Naive thymus-derived CD8-positive, alpha-beta T cell (primary cell): ENCODE data around the gene TAOK2. TPM values are rescaled to one million over a fixed set of nuclear protein-coding genes. Genes with fewer than 3 reads are reported as not detected.
"Not testable (repeated sequence)": the region's sequence is repeated elsewhere in the genome, so short reads cannot be mapped to it uniquely, and the experiment has no call there.

Source experiments
- ATAC-seq, 2 donors: fragments of 150-1000 bp; cut with Tn5 transposase in 1 of 2; sonication (Bioruptor Pico), chemical (Tn5 transposase) in 1 of 2; 1 replicate in 1 of 2; 2 replicates in 1 of 2; pipeline ENCODE4 v1.10.0; 2021; ENCODE audit warnings: mild to moderate bottlenecking in 2 of 2, moderate library complexity in 2 of 2
- POLR2A ChIA-PET: fragments of 350-600 bp; sonication (Branson Sonifier 250); formaldehyde crosslinking; loops from one replicate; lab custom pipeline; 2021; ENCODE audit warnings: antibody characterized with exemption; lab: Charles Lee
- DNase-seq, 10 donors: peaks; one replicate each; pipeline versions ENCODE4 v3.0.0 to v3.0.0-alpha.2; 2020 to 2022
- H3K27ac Mint-ChIP-seq, 10 donors: one replicate each; pipeline ENCODE4 v1.8.0; 2020 to 2022; ENCODE audit warnings: mild to moderate bottlenecking in 10 of 10, mixed read lengths in 10 of 10, moderate library complexity in 4 of 10, inconsistent platforms in 1 of 10
- H3K27me3 Mint-ChIP-seq, 5 donors: one replicate each; pipeline ENCODE4 v1.8.0; 2021 to 2022; ENCODE audit warnings: mixed read lengths in 5 of 5
- H3K36me3 Mint-ChIP-seq, 3 donors: one replicate each; pipeline ENCODE4 v1.8.0; 2020 to 2022; ENCODE audit warnings: mixed read lengths in 3 of 3, mild to moderate bottlenecking in 2 of 3, inconsistent platforms in 1 of 3
- H3K4me1 Mint-ChIP-seq, 4 donors: one replicate each; pipeline ENCODE4 v1.8.0; 2021 to 2022; ENCODE audit warnings: mixed read lengths in 4 of 4
- H3K4me3 Mint-ChIP-seq, 10 donors: one replicate each; pipeline ENCODE4 v1.8.0; 2020 to 2022; ENCODE audit warnings: mild to moderate bottlenecking in 10 of 10, mixed read lengths in 10 of 10, moderate library complexity in 6 of 10, inconsistent platforms in 1 of 10
- H3K9me3 Mint-ChIP-seq, 9 donors: one replicate each; pipeline ENCODE4 v1.8.0; 2020 to 2022; ENCODE audit warnings: mixed read lengths in 9 of 9, mild to moderate bottlenecking in 3 of 9, inconsistent platforms in 1 of 9, moderate library complexity in 1 of 9
- polyA plus RNA-seq, 3 donors: library from polyadenylated mRNA; unstranded; fragments of 300-500 nt; fragmentation: Illumina TruSeq; gene quantifications; one replicate each; pipeline ENCODE4 v1.2.3, GENCODE V29; 2021
- total RNA-seq, 8 experiments: library from RNA in 2 of 8; stranded (reverse) in 2 of 8; gene quantifications; one replicate each; pipeline ENCODE4 v1.2.3 and lab custom pipeline; 2021 to 2026

TAOK2 gene
- total and polyA plus RNA-seq, 5 experiments from 2014 or later = 2.6 to 42.6 (median 6.6) TPM

- Mint-ChIP-seq H3K4me3 (peak overlapping the region; percentile 15 to 80 (median 54)), H3K27me3 (peaks cover 23 to 60% (median 28%) of the 10 kb centered on the region in 5 donors)
- peak; percentile 64 to 72 for ATAC-seq
Observed at GRCh38 chr16:30032083-30032819, 58.6 kb downstream of the TAOK2 start.

DNA sequence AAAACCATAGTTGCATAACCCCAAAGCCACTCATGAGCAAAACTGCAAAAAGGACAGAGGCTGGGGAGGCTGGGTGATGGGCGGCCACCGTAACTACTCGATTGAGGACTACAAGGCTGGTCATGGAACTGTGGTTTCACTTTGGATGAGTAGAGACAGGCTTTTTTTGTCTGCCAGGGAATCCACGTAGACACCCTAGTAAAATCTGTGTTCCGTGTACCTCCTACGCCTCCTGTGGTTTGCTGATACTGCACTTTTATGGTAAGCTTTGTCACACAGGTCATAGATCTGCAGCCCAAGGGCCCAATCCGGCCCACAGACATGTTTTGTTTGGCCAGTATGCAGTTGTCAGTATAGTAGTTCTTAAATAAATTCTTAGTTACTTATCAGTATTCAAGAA lies 59.6 kb downstream of the TAOK2 start:
- no peak for ATAC-seq
- no peak for DNase-seq
- no peaks in the 10 kb centered on the region for H3K36me3 Mint-ChIP-seq
- H3K9me3 Mint-ChIP-seq = no peaks in the 10 kb centered on the region
- POLR2A ChIA-PET = no interaction called here
- no peak overlapping the region for H3K4me3 Mint-ChIP-seq
- peaks cover 7 to 18% (median 13%) of the 10 kb centered on the region in 4 donors for H3K4me1 Mint-ChIP-seq
- no peak overlapping the region for H3K27ac Mint-ChIP-seq
- H3K27me3 Mint-ChIP-seq = peaks cover 18 to 49% (median 22%) of the 10 kb centered on the region in 5 donors

More at GRCh38 chr16:30032083-30032819, 58.6 kb downstream of the TAOK2 start:
- DNase-seq = peak; percentile 41 to 77 (median 60)
- H3K9me3 Mint-ChIP-seq = no peaks in the 10 kb centered on the region
- no peaks in the 10 kb centered on the region for H3K36me3 Mint-ChIP-seq
- POLR2A ChIA-PET = interaction anchor here (0.6 to 1.3 kb wide), 6 partner anchors 9 to 358 kb away, joined by 3 to 6 read pairs (median 4); partner anchors contain the start of genes ALDOA and C16orf92
- H3K27ac Mint-ChIP-seq = peak overlapping the region in 1 of 10 donors; percentile 36
- peaks cover 7 to 24% (median 13%) of the 10 kb centered on the region in 4 donors for H3K4me1 Mint-ChIP-seq

GRCh38 chr16:30040221-30040620 lies 66.6 kb downstream of the TAOK2 start:
- peaks cover 0 to 3% (median 1%) of the 10 kb centered on the region in 4 donors for H3K4me1 Mint-ChIP-seq
- no peaks in the 10 kb centered on the region for H3K36me3 Mint-ChIP-seq
- ATAC-seq (no peak), DNase-seq (no peak)
- no peaks in the 10 kb centered on the region for H3K9me3 Mint-ChIP-seq
- POLR2A ChIA-PET = no interaction called here
- H3K4me3 Mint-ChIP-seq = no peak overlapping the region
- H3K27ac Mint-ChIP-seq = peak overlapping the region in 1 of 10 donors; percentile 9
- H3K27me3 Mint-ChIP-seq = peaks cover 2 to 8% (median 5%) of the 10 kb centered on the region in 5 donors

DNA sequence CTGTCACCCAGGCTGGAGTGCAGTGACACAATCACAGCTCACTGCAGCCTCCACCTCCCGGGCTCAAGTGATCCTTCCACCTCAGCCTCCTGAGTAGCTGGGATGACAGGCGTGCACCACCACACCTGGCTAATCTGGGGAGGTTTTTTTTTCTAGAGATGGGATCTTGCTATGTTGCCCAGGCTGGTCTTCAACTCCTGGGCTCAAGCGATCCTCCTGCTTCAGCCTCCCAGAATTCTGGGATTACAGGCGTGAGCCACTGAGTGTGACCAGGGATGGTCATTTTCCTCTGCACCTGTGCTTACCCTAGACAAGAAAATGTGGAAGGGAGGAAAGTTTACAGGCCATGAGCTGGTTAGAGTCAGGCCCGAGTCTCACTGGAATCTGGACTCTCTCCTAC lies 67.0 kb downstream of the TAOK2 start:
- not testable (repeated sequence) for DNase-seq, H3K9me3 Mint-ChIP-seq, H3K27me3 Mint-ChIP-seq, H3K4me3 Mint-ChIP-seq, H3K4me1 Mint-ChIP-seq, H3K36me3 Mint-ChIP-seq, ATAC-seq
- peak overlapping the region in 1 of 10 donors; percentile 9 for H3K27ac Mint-ChIP-seq
- POLR2A ChIA-PET = interaction anchor here (1.1 kb wide), 1 partner anchor 25 kb away, joined by 3 read pairs; the partner anchor contains the start of gene ALDOA

DNA sequence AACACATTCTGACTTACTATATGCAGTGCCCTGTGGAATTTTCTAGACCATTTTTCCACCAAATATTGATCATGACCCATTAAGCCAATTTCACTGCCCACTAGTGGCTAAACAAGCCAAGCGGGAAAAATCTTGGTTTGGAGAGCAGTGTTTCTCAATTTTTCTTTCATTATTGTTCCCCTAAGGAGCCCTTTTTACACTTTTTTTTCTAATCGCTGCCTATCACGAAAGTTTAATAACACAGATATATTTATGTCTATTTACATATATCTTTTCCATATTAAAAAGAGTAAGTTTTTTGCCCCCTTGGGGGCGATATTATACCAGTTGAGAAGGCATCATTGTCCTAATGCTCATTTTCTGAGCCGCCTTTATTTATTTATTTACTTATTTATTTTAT lies 68.2 kb downstream of the TAOK2 start:
- H3K9me3 Mint-ChIP-seq = no peaks in the 10 kb centered on the region

More for the DNA sequence above, 68.2 kb downstream of the TAOK2 start:
- Mint-ChIP-seq H3K4me3 (no peak overlapping the region), H3K36me3 (no peaks in the 10 kb centered on the region), H3K27ac (no peak overlapping the region), H3K27me3 (peaks cover 0 to 8% (median 3%) of the 10 kb centered on the region in 5 donors), H3K4me1 (peaks cover 0 to 5% (median 2%) of the 10 kb centered on the region in 4 donors)
- POLR2A ChIA-PET = interaction anchor here (0.6 to 1.1 kb wide), 2 partner anchors 24 to 49 kb away, joined by 3 read pairs; partner anchors contain the start of gene ALDOA
- DNase-seq = peak in 2 of 10 donors; percentile 38 to 40
- no peak for ATAC-seq

Other genes with a start within 250 kb of the TAOK2 start
- gene C16orf54, start 227.9 kb upstream of the TAOK2 start, total RNA-seq = 100 to 1,000 TPM; 108 to 110 TPM
- gene C16orf54, start 227.9 kb upstream of the TAOK2 start, polyA plus RNA-seq = 10 to 100 TPM; 20.7 to 32.7 (median 29.2) TPM
- gene ZG16, start 195.6 kb upstream of the TAOK2 start, total RNA-seq = not detected
- gene ZG16, start 195.6 kb upstream of the TAOK2 start, polyA plus RNA-seq = not detected
- gene KIF22, start 183.1 kb upstream of the TAOK2 start, total RNA-seq = 10 to 100 TPM; 79.6 to 84.6 TPM
- gene KIF22, start 183.1 kb upstream of the TAOK2 start, polyA plus RNA-seq = 10 to 100 TPM; 36.9 to 45.4 (median 39.6) TPM
- gene MAZ, start 167.3 kb upstream of the TAOK2 start, total RNA-seq = 100 to 1,000 TPM; 278 to 282 TPM
- 10 to 100 TPM; 50.3 to 74.6 (median 58.8) TPM for gene MAZ, start 167.3 kb upstream of the TAOK2 start, polyA plus RNA-seq
- 1 to 10 TPM; 1.5 to 1.6 TPM for gene PRRT2, start 161.7 kb upstream of the TAOK2 start, total RNA-seq
- gene PRRT2, start 161.7 kb upstream of the TAOK2 start, polyA plus RNA-seq = under 1 TPM in 2 of 3 donors, not detected in 1; 0.14 to 0.21 TPM
- 10 to 100 TPM; 31.3 to 35.9 TPM for gene PAGR1, start 157.7 kb upstream of the TAOK2 start, total RNA-seq
- 10 to 100 TPM; 51.4 to 57.5 (median 55.5) TPM for gene PAGR1, start 157.7 kb upstream of the TAOK2 start, polyA plus RNA-seq
- 100 to 1,000 TPM; 123 to 132 TPM for gene MVP, start 153.4 kb upstream of the TAOK2 start, total RNA-seq
- 100 to 1,000 TPM; 120 to 160 (median 134) TPM for gene MVP, start 153.4 kb upstream of the TAOK2 start, polyA plus RNA-seq
- gene CDIPT, start 110.6 kb upstream of the TAOK2 start, total RNA-seq = 10 to 100 TPM; 73.7 to 74.5 TPM
- 10 to 100 TPM; 79.6 to 95.7 (median 91.3) TPM for gene CDIPT, start 110.6 kb upstream of the TAOK2 start, polyA plus RNA-seq
- gene SEZ6L2, start 74.3 kb upstream of the TAOK2 start, total RNA-seq = under 1 TPM in 1 of 2 experiments, not detected in 1; 0.21 TPM
- not detected for gene SEZ6L2, start 74.3 kb upstream of the TAOK2 start, polyA plus RNA-seq
- not detected for gene ASPHD1, start 73.4 kb upstream of the TAOK2 start, total RNA-seq
- not detected for gene ASPHD1, start 73.4 kb upstream of the TAOK2 start, polyA plus RNA-seq
- 10 to 100 TPM; 65.4 to 75.9 TPM for gene KCTD13, start 47.6 kb upstream of the TAOK2 start, total RNA-seq
- 1 to 10 TPM; 5.4 to 10.0 (median 8.4) TPM for gene KCTD13, start 47.6 kb upstream of the TAOK2 start, polyA plus RNA-seq
- gene TMEM219, start 11.8 kb upstream of the TAOK2 start, total RNA-seq = 10 to 100 TPM; 63.1 to 74.0 TPM
- 100 to 1,000 TPM; 157 to 179 (median 174) TPM for gene TMEM219, start 11.8 kb upstream of the TAOK2 start, polyA plus RNA-seq
- 10 to 100 TPM; 15.3 to 16.6 TPM for gene HIRIP3, start 21.7 kb downstream of the TAOK2 start, total RNA-seq
- gene HIRIP3, start 21.7 kb downstream of the TAOK2 start, polyA plus RNA-seq = 10 to 100 TPM; 10.6 to 30.1 (median 18.7) TPM
- gene INO80E, start 22.4 kb downstream of the TAOK2 start, total RNA-seq = 100 to 1,000 TPM; 107 to 115 TPM
- gene INO80E, start 22.4 kb downstream of the TAOK2 start, polyA plus RNA-seq = 1 to 10 TPM; 6.5 to 8.9 (median 7.6) TPM
- gene DOC2A, start 37.2 kb downstream of the TAOK2 start, total RNA-seq = not detected
- gene DOC2A, start 37.2 kb downstream of the TAOK2 start, polyA plus RNA-seq = not detected
- gene C16orf92, start 49.3 kb downstream of the TAOK2 start, total RNA-seq = not detected
- not detected for gene C16orf92, start 49.3 kb downstream of the TAOK2 start, polyA plus RNA-seq
- not detected for gene TLCD3B, start 57.4 kb downstream of the TAOK2 start, total RNA-seq
- gene TLCD3B, start 57.4 kb downstream of the TAOK2 start, polyA plus RNA-seq = not detected
- 100 to 1,000 TPM; 580 to 594 TPM for gene ALDOA, start 91.9 kb downstream of the TAOK2 start, total RNA-seq
- 1,000 to 10,000 TPM in 1 of 3 donors, 100 to 1,000 TPM in 2; 798 to 1,176 (median 994) TPM for gene ALDOA, start 91.9 kb downstream of the TAOK2 start, polyA plus RNA-seq
- 10 to 100 TPM; 82.8 to 83.4 TPM for gene PPP4C, start 102.1 kb downstream of the TAOK2 start, total RNA-seq
- gene PPP4C, start 102.1 kb downstream of the TAOK2 start, polyA plus RNA-seq = 100 to 1,000 TPM; 153 to 199 (median 161) TPM
- gene TBX6, start 118.1 kb downstream of the TAOK2 start, total RNA-seq = 1 to 10 TPM; 2.4 to 2.5 TPM
- under 1 TPM; 0.15 to 0.25 (median 0.25) TPM for gene TBX6, start 118.1 kb downstream of the TAOK2 start, polyA plus RNA-seq
- 100 to 1,000 TPM; 254 to 264 TPM for gene YPEL3, start 122.3 kb downstream of the TAOK2 start, total RNA-seq
- gene YPEL3, start 122.3 kb downstream of the TAOK2 start, polyA plus RNA-seq = 100 to 1,000 TPM; 201 to 301 (median 206) TPM
- 10 to 100 TPM; 19.8 to 25.0 TPM for gene GDPD3, start 139.7 kb downstream of the TAOK2 start, total RNA-seq
- gene GDPD3, start 139.7 kb downstream of the TAOK2 start, polyA plus RNA-seq = under 1 TPM in 1 of 3 donors, not detected in 2; 0.18 TPM
- 10 to 100 TPM; 61.8 to 64.7 TPM for gene MAPK3, start 149.4 kb downstream of the TAOK2 start, total RNA-seq
- gene MAPK3, start 149.4 kb downstream of the TAOK2 start, polyA plus RNA-seq = 1 to 10 TPM; 6.7 to 7.8 (median 7.8) TPM
- 100 to 1,000 TPM; 881 to 897 TPM for gene CORO1A, start 209.7 kb downstream of the TAOK2 start, total RNA-seq
- gene CORO1A, start 209.7 kb downstream of the TAOK2 start, polyA plus RNA-seq = 1,000 to 10,000 TPM; 1,262 to 1,424 (median 1,364) TPM
- 10 to 100 TPM; 66.6 to 73.1 TPM for gene BOLA2B, start 219.8 kb downstream of the TAOK2 start, total RNA-seq
- 100 to 1,000 TPM; 225 to 251 (median 237) TPM for gene BOLA2B, start 219.8 kb downstream of the TAOK2 start, polyA plus RNA-seq
- gene SLX1A, start 220.0 kb downstream of the TAOK2 start, total RNA-seq = 10 to 100 TPM; 32.5 to 47.1 TPM
- 10 to 100 TPM; 35.6 to 60.2 (median 44.2) TPM for gene SLX1A, start 220.0 kb downstream of the TAOK2 start, polyA plus RNA-seq
- 10 to 100 TPM; 26.9 to 29.4 TPM for gene SULT1A3, start 225.4 kb downstream of the TAOK2 start, total RNA-seq
- gene SULT1A3, start 225.4 kb downstream of the TAOK2 start, polyA plus RNA-seq = 1 to 10 TPM in 1 of 3 donors, under 1 TPM in 1, not detected in 1; 0.47 to 1.3 TPM